HepG2 (cell line): ENCODE data around the gene ZDHHC7. TPM values are rescaled to one million over a fixed set of nuclear protein-coding genes. Genes with fewer than 3 reads are reported as not detected.

ENCODE experiments used
- CBX5 ChIP-seq: sonication (generic); formaldehyde crosslinking; IDR thresholded peaks from 2 replicates; pipeline ENCODE4 v1.4.0; 2020; ENCODE audit warnings: missing genetic modification reagents, borderline replicate concordance
- GTF2F1 ChIP-seq: fragments of 150-350 bp; IDR thresholded peaks from 2 replicates; pipeline ENCODE4 v1.6.1; 2014; ENCODE audit warnings: low read length
- HNRNPK ChIP-seq: fragments of 200-400 bp; formaldehyde crosslinking; IDR thresholded peaks from 2 replicates; pipeline ENCODE4 v1.6.1; 2018; ENCODE audit warnings: low read length, low read depth, moderate library complexity, mild to moderate bottlenecking; ENCODE audit not compliant: poor library complexity, severe bottlenecking
- ISX ChIP-seq: sonication (generic); formaldehyde crosslinking; conservative IDR thresholded peaks from 2 replicates; pipeline ENCODE4 v1.5.0; 2020; ENCODE audit warnings: missing genetic modification reagents
- JUN ChIP-seq: sonication (generic); formaldehyde crosslinking; IDR thresholded peaks from 2 replicates; pipeline ENCODE4 v1.4.0; 2020; ENCODE audit warnings: mild to moderate bottlenecking, missing genetic modification reagents
- RBFOX2 ChIP-seq: fragments of 200-400 bp; formaldehyde crosslinking; IDR thresholded peaks from 2 replicates; pipeline ENCODE4 v1.6.1; 2017; ENCODE audit warnings: low read depth, mild to moderate bottlenecking, low read length
- SATB2 ChIP-seq: sonication (generic); formaldehyde crosslinking; IDR thresholded peaks from 2 replicates; pipeline ENCODE4 v1.5.0; 2020; ENCODE audit warnings: missing genetic modification reagents
- YY1 ChIP-seq: IDR thresholded peaks from 2 replicates; pipeline ENCODE4 v1.6.1; 2011; ENCODE audit warnings: low read length, low read depth, moderate library complexity, mild to moderate bottlenecking; ENCODE audit not compliant: insufficient read depth, insufficient replicate concordance
- ZBTB21 ChIP-seq: sonication (generic); formaldehyde crosslinking; IDR thresholded peaks from 2 replicates; pipeline ENCODE4 v1.4.0; 2020; ENCODE audit warnings: missing genetic modification reagents
- ZFP36L1 ChIP-seq: sonication (generic); formaldehyde crosslinking; IDR thresholded peaks from 2 replicates; pipeline ENCODE4 v1.8.0; 2022; ENCODE audit warnings: mild to moderate bottlenecking, missing genetic modification reagents, moderate library complexity
- ZNF138 ChIP-seq: sonication (generic); formaldehyde crosslinking; IDR thresholded peaks from 2 replicates; pipeline ENCODE4 v1.5.0; 2020; ENCODE audit warnings: mild to moderate bottlenecking, low read depth, missing genetic modification reagents
- ZNF232 ChIP-seq: sonication (generic); formaldehyde crosslinking; IDR thresholded peaks from 2 replicates; pipeline ENCODE4 v1.4.0; 2020; ENCODE audit warnings: missing genetic modification reagents, borderline replicate concordance
- ZNF292 ChIP-seq: sonication (generic); formaldehyde crosslinking; IDR thresholded peaks from 2 replicates; pipeline ENCODE4 v1.8.1; 2022; ENCODE audit warnings: mild to moderate bottlenecking, low read depth, missing genetic modification reagents, borderline replicate concordance
- ZNF383 ChIP-seq: sonication (generic); formaldehyde crosslinking; IDR thresholded peaks from 2 replicates; pipeline ENCODE4 v1.4.0; 2020; ENCODE audit warnings: missing genetic modification reagents, mild to moderate bottlenecking, borderline replicate concordance
- ZNF777 ChIP-seq: sonication (generic); formaldehyde crosslinking; IDR thresholded peaks from 2 replicates; pipeline ENCODE4 v1.4.0; 2020; ENCODE audit warnings: missing genetic modification reagents
- polyA plus RNA-seq, 8 experiments: library from polyadenylated mRNA; depleted of rRNA in 3 of 8; stranded (reverse) in 7 of 8; unstranded in 1 of 8; fragments of >200 nt; fragmentation: Illumina TruSeq in 4 of 8; extraction: Trizol in 4 of 8; gene quantifications; 2 replicates each; pipeline versions ENCODE4 v1.2.1 to v1.2.3, GENCODE V29; 2011 to 2016; ENCODE audit warnings: low read depth in 4 of 8, missing spikeins in 1 of 8, mixed read lengths in 1 of 8; ENCODE audit not compliant: insufficient read depth in 1 of 8
- total RNA-seq, 5 experiments: library from RNA; depleted of rRNA; stranded (reverse); fragments of >200 nt; fragmentation: Illumina TruSeq; extraction: Trizol; gene quantifications; 2 replicates each; pipeline ENCODE4 v1.2.3, GENCODE V29; 2016; ENCODE audit warnings: low read depth in 1 of 5
- TF ChIP-seq, protein P1 (sequence below), 2 experiments: sonication (generic) in 1 of 2; formaldehyde crosslinking in 1 of 2; IDR thresholded peaks; 2 replicates each; pipeline versions ENCODE4 v1.4.0 to v1.6.1; 2018 to 2020; ENCODE audit warnings: missing genetic modification reagents in 2 of 2, borderline replicate concordance in 1 of 2, low read depth in 1 of 2, mild to moderate bottlenecking in 1 of 2, missing biosample characterization in 1 of 2
- TF ChIP-seq, protein P2 (sequence below): sonication (generic); formaldehyde crosslinking; IDR thresholded peaks from 2 replicates; pipeline ENCODE4 v1.4.0; 2020; ENCODE audit warnings: mild to moderate bottlenecking, low read depth, missing genetic modification reagents
- TF ChIP-seq, protein P3 (sequence below): sonication (generic); formaldehyde crosslinking; IDR thresholded peaks from 2 replicates; pipeline ENCODE4 v1.4.0; 2020; ENCODE audit warnings: missing genetic modification reagents, borderline replicate concordance

ZDHHC7 gene
- total and polyA plus RNA-seq, 2 of the 13 experiments (the other 11 are each of a cell fraction or from before 2014, with no cell fraction given): 46.8 to 67.6 TPM

DNA sequence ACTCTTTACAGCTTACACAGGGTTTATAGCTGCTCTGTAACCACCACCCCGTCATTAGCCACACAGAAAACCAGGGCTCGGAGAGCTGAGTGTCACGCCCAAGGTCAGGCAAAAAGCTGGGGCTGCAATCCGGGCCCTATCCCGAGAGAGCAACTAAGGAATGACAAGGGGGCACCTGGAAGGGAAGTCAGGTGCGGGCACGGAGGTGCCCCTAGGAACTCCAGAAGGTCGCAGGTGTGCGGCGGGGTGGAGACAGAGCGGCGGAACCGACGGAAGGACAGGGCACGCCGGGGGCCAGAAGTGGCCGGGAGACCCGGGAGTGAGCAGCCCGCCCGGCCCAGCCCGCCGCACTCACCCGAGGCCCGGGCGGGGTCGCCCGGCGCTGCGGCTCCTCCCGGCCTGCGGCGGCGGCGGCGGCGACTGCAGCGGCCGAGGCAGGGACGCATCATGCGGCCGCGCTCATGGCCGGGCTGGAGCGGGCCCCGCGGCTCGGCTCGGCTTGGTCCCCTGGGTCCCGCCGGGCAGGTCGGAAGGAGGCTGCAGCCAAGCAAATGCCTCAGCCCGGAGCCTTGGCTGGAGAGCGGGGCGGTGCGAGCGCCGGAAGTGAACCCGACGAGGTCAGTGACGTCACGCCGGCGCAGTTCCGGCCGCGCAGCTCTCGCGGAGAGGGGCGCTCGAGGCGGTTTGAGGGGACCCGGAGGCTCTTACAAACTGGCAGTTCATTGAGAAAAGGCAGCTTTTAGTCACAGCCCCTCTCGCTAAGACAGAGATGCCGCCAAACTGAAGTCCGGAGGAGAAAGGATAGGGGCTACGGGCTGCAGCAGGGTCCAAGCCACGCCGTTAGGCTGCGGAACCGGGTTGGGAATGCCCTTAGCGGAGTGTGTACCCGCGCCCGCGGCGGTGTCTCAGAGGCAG is at the start of gene ZDHHC7 (continued):
- TF ChIP-seq ZBTB21 (peak; percentile 99), HNRNPK (no peak), ZFP36L1 (peak; percentile 18; the same call in 1 of the 2 replicates), ISX (CRISPR knock-in tag) (no peak), GTF2F1 (no peak; the same call in 1 of the 2 replicates), SATB2 (CRISPR knock-in tag) (peak; percentile 19; the same call in 1 of the 2 replicates), RBFOX2 (peak; percentile 98), ZNF232 (CRISPR knock-in tag) (no peak), ZNF292 (CRISPR knock-in tag) (no peak; the same call in 1 of the 2 replicates), ZNF383 (CRISPR knock-in tag) (no peak), CBX5 (peak; percentile 16; the same call in 1 of the 2 replicates), ZNF138 (CRISPR knock-in tag) (peak; percentile 29; the same call in 1 of the 2 replicates), ZNF777 (CRISPR knock-in tag) (no peak; the same call in 1 of the 2 replicates), JUN (0 out of 2 replicates have a peak, but pooled peaks have one; percentile 13), YY1 (peak; percentile 59)
- TF ChIP-seq, protein P1, sequence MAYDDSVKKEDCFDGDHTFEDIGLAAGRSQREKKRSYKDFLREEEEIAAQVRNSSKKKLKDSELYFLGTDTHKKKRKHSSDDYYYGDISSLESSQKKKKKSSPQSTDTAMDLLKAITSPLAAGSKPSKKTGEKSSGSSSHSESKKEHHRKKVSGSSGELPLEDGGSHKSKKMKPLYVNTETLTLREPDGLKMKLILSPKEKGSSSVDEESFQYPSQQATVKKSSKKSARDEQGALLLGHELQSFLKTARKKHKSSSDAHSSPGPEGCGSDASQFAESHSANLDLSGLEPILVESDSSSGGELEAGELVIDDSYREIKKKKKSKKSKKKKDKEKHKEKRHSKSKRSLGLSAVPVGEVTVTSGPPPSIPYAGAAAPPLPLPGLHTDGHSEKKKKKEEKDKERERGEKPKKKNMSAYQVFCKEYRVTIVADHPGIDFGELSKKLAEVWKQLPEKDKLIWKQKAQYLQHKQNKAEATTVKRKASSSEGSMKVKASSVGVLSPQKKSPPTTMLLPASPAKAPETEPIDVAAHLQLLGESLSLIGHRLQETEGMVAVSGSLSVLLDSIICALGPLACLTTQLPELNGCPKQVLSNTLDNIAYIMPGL (CRISPR knock-in tag; IDR thresholded peaks at IDR 0.05; ENCODE audit: borderline replicate concordance in 1 of 2, low read depth in 1 of 2): peak; percentile 81 to 91
- TF ChIP-seq, protein P2, sequence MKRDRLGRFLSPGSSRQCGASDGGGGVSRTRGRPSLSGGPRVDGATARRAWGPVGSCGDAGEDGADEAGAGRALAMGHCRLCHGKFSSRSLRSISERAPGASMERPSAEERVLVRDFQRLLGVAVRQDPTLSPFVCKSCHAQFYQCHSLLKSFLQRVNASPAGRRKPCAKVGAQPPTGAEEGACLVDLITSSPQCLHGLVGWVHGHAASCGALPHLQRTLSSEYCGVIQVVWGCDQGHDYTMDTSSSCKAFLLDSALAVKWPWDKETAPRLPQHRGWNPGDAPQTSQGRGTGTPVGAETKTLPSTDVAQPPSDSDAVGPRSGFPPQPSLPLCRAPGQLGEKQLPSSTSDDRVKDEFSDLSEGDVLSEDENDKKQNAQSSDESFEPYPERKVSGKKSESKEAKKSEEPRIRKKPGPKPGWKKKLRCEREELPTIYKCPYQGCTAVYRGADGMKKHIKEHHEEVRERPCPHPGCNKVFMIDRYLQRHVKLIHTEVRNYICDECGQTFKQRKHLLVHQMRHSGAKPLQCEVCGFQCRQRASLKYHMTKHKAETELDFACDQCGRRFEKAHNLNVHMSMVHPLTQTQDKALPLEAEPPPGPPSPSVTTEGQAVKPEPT (CRISPR knock-in tag): no peak; the same call in 1 of the 2 replicates
- TF ChIP-seq, protein P3, sequence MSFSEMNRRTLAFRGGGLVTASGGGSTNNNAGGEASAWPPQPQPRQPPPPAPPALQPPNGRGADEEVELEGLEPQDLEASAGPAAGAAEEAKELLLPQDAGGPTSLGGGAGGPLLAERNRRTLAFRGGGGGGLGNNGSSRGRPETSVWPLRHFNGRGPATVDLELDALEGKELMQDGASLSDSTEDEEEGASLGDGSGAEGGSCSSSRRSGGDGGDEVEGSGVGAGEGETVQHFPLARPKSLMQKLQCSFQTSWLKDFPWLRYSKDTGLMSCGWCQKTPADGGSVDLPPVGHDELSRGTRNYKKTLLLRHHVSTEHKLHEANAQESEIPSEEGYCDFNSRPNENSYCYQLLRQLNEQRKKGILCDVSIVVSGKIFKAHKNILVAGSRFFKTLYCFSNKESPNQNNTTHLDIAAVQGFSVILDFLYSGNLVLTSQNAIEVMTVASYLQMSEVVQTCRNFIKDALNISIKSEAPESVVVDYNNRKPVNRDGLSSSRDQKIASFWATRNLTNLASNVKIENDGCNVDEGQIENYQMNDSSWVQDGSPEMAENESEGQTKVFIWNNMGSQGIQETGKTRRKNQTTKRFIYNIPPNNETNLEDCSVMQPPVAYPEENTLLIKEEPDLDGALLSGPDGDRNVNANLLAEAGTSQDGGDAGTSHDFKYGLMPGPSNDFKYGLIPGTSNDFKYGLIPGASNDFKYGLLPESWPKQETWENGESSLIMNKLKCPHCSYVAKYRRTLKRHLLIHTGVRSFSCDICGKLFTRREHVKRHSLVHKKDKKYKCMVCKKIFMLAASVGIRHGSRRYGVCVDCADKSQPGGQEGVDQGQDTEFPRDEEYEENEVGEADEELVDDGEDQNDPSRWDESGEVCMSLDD: 0 out of 2 replicates have a peak, but pooled peaks have one; percentile 79
